MM.1S (cell line): Measurements from ENCODE around the gene CYFIP1.

Experiments used
- CTCF ChIP-seq: fragments of 300-600 bp; sonication (generic); IDR thresholded peaks from 2 replicates; pipeline ENCODE4 v1.5.1; 2016; ENCODE audit warnings: antibody characterized with exemption, low read length, mixed read lengths
- EZH2 ChIP-seq: fragments of 300-600 bp; sonication (generic); optimal IDR thresholded peaks from 2 replicates; pipeline ENCODE3; 2017; ENCODE audit warnings: low read depth, mild to moderate bottlenecking, antibody characterized with exemption, low read length, mixed read lengths

- no peak for TF ChIP-seq CTCF
- TF ChIP-seq EZH2, result no peak
Observed at GRCh38 chr15:22884344-22884743, 95.8 kb downstream of the CYFIP1 start.
